GM13976 (cell line): ENCODE measurements around the gene BRAF.

Experiments used
- DNase-seq: peaks from one replicate; pipeline ENCODE4 v3.0.0; 2012; ENCODE audit warnings: low spot score
- CTCF ChIP-seq: IDR thresholded peaks from 2 replicates; pipeline ENCODE4 v1.5.1; 2012; ENCODE audit warnings: borderline replicate concordance, mild to moderate bottlenecking; ENCODE audit not compliant: insufficient read depth; ENCODE audit errors: extremely low read depth, missing control alignments, control extremely low read depth
- in situ Hi-C: fragments of 300-500 bp; cut with MboI; formaldehyde crosslinking; loops from one replicate; pipeline ENCODE4 v1.12.0; 2022; ENCODE audit warnings: low sequenced_read_pairs, mixed read lengths, inconsistent platforms; ENCODE audit not compliant: unreplicated experiment

Gene BRAF

GRCh38 chr7:140903741-140904480, 20.8 kb downstream of the BRAF start:
- no peak for TF ChIP-seq CTCF

GRCh38 chr7:140902303-140902953, 22.3 kb downstream of the BRAF start:
- no peak for TF ChIP-seq CTCF
- in situ Hi-C loops, result no loop called here
- DNase-seq, result no peak

More at GRCh38 chr7:140903741-140904480, 20.8 kb downstream of the BRAF start:
- DNase-seq, result no peak
- in situ Hi-C loops, result no loop called here

GRCh38 chr7:140901941-140902302, 22.8 kb downstream of the BRAF start:
- in situ Hi-C loops, result no loop called here
- no peak for DNase-seq
- TF ChIP-seq CTCF, result no peak

- TF ChIP-seq CTCF, result no peak
- in situ Hi-C loops, result no loop called here
- DNase-seq, result no peak
These were observed 24.8 kb downstream of the BRAF start for GRCh38 chr7:140899883-140900282.

GRCh38 chr7:140898786-140899536, 25.8 kb downstream of the BRAF start:
- TF ChIP-seq CTCF, result no peak
- no peak for DNase-seq
- in situ Hi-C loops, result no loop called here

- TF ChIP-seq CTCF, result no peak
- in situ Hi-C loops, result no loop called here
- no peak for DNase-seq
These were observed 27.7 kb downstream of the BRAF start for GRCh38 chr7:140896996-140897395.
